Heart right ventricle (tissue), 16 donors: Measurements from ENCODE around the gene KCNK16. TPM values are rescaled to one million over a fixed set of nuclear protein-coding genes. Genes with fewer than 3 reads are reported as not detected.
A peak's percentile ranks its signal among the peaks of the same experiment; 100 is the strongest.

ENCODE experiments used
- ATAC-seq, 8 donors: fragments of 200-7000 bp; cut with Tn5 transposase; one replicate each; pipeline ENCODE4 v1.9.1; 2020; ENCODE audit warnings: mild to moderate bottlenecking in 8 of 8, moderate library complexity in 8 of 8, moderate number of reproducible peaks in 1 of 8
- DNase-seq, 2 donors: peaks; one replicate each; pipeline ENCODE4 v3.0.0-alpha.2; 2020
- H3K27ac ChIP-seq, 10 donors: fragments of 200-600 bp; sonication (generic) in 2 of 10; one replicate each; pipeline versions ENCODE4 v1.5.0 to v1.8.0; 2020 to 2022; ENCODE audit warnings: mild to moderate bottlenecking in 3 of 10
- H3K27me3 ChIP-seq, 7 donors: fragments of 200-600 bp; one replicate each; pipeline ENCODE4 v1.8.0; 2021 to 2022; ENCODE audit warnings: mild to moderate bottlenecking in 2 of 7
- H3K36me3 ChIP-seq, 9 donors: fragments of 200-600 bp; sonication (generic) in 1 of 9; one replicate each; pipeline versions ENCODE4 v1.5.0 to v1.8.0; 2020 to 2022; ENCODE audit warnings: mild to moderate bottlenecking in 2 of 9
- H3K4me1 ChIP-seq, 9 donors: fragments of 200-600 bp; sonication (generic) in 1 of 9; one replicate each; pipeline versions ENCODE4 v1.5.0 to v1.8.0; 2020 to 2022; ENCODE audit warnings: mild to moderate bottlenecking in 4 of 9
- H3K4me3 ChIP-seq, 10 donors: fragments of 200-600 bp; sonication (generic) in 2 of 10; one replicate each; pipeline versions ENCODE4 v1.5.0 to v1.8.0; 2020 to 2022; ENCODE audit warnings: mild to moderate bottlenecking in 7 of 10, moderate library complexity in 2 of 10
- H3K9me3 ChIP-seq, 11 donors: fragments of 200-600 bp in 10 of 11; sonication (generic) in 2 of 11; one replicate each; pipeline versions ENCODE4 v1.5.0 to v1.8.0; 2013 to 2022; ENCODE audit warnings: mild to moderate bottlenecking in 2 of 11, control low read depth in 1 of 11, moderate library complexity in 1 of 11
- WGBS, 2 donors: extraction: QIAGEN DNeasy Blood & Tissue Kit; methylation state at CpG; one replicate each; pipeline ENCODE4 v1.1.7; 2013; ENCODE audit warnings: inconsistent platforms in 1 of 2; 5-methylcytosine and 5-hydroxymethylcytosine counted together
- intact Hi-C, 10 donors: fragments of 100-400 bp; cut with DNase I; formaldehyde crosslinking; loops; one replicate each; pipeline versions ENCODE4 v1.11.1 to v1.14.2; 2022
- polyA plus RNA-seq, 2 donors: library from polyadenylated mRNA; stranded (reverse); fragments of 200-250 nt; gene quantifications; one replicate each; pipeline ENCODE4 v1.2.3, GENCODE V29; 2013
- total RNA-seq, 10 donors: library from RNA; stranded (reverse); fragmentation: NEBNext Ultra II Directional in 3 of 10; extraction: Animal tissue kit (Norgen Biotek cat#: 25700) in 3 of 10; gene quantifications; one replicate each; pipeline versions ENCODE4 v1.2.1 to v1.2.4, GENCODE V29; 2021 to 2023
- TF ChIP-seq, protein P1 (sequence below), 9 donors: fragments of 200-600 bp; sonication (generic) in 2 of 9; IDR thresholded peaks; one replicate each; pipeline versions ENCODE4 v1.5.0 to v1.8.0; 2021 to 2022; ENCODE audit warnings: antibody characterized with exemption in 9 of 9, mild to moderate bottlenecking in 5 of 9, moderate library complexity in 1 of 9
- donor health status: Arrhythmogenic right ventricular cardiomyopathy.
- donor health status: ischemic (EF 13 %, LVEDD 7.1; RV severe dilation, severe dysfunction).
- donor health status: healthy with polysubstance abuse.
- donor health status: DM: no; HTN: yes; CAD: no.
- donor health status: DM: no; HTN: no; CAD: no.
- donor health status: ischemic (EF 25% LVEDD 6.9; RV normal size, moderate dysfunction).
- donor health status: ischemic (EF 25% LVEDD 5.7; RV mildly dilated, moderate dysfunction).
- donor health status: healthy.
- donor health status: DM: yes; HTN: yes; CAD: no.
- donor health status: Ischemic cardiomyopathy.
- donor health status: ischemic (EF 35%, LVEDD 5.7; RV mildly dilated, moderate dysfunction).
- donor health status: nonischemic (EF 11% LVEDD 7.7; RV severe dilation, severe dysfunction).
- donor health status: DM: yes; HTN: yes; CAD: no.
- donor health status: PGD.
- donor health status: ischemic (EF 29% LVEDD 5.4; RV normal size, mild dysfunction).
- donor health status: nonischemic (EF 23%, LVEDD 6.1; RV moderate dilation, normal function).

KCNK16 gene
- total and polyA plus RNA-seq, 12 donors: not detected

DNA sequence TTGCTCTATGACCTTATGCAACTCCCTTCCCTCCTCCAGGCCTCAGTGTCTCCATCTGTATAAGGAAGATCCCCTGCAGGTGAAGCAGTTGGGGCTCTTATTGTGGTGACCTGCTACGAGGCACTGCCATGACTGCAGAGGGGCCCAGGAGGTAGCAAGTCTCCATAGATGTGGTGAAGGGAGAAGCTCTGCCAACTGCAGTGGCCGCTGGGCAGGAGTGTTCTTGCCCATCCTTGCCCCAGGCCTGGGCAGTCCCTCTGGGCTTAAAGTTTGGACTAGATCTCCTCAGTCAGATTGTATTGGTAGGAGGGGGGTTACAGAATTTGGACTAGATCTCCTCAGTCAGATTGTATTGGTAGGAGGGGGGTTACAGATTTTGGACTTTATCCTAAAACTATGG, 20.5 kb downstream of the KCNK16 start:
- intact Hi-C loops: loop anchor here (2.0 to 5.0 kb wide), 10 partner anchors 135 to 435 kb away; no protein-coding TSS in a partner anchor
- TF ChIP-seq, protein P1, sequence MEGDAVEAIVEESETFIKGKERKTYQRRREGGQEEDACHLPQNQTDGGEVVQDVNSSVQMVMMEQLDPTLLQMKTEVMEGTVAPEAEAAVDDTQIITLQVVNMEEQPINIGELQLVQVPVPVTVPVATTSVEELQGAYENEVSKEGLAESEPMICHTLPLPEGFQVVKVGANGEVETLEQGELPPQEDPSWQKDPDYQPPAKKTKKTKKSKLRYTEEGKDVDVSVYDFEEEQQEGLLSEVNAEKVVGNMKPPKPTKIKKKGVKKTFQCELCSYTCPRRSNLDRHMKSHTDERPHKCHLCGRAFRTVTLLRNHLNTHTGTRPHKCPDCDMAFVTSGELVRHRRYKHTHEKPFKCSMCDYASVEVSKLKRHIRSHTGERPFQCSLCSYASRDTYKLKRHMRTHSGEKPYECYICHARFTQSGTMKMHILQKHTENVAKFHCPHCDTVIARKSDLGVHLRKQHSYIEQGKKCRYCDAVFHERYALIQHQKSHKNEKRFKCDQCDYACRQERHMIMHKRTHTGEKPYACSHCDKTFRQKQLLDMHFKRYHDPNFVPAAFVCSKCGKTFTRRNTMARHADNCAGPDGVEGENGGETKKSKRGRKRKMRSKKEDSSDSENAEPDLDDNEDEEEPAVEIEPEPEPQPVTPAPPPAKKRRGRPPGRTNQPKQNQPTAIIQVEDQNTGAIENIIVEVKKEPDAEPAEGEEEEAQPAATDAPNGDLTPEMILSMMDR (IDR thresholded peaks at IDR 0.05): no peak
- no peak for DNase-seq
- Histone ChIP-seq H3K27me3 (peaks cover 0 to 35% (median 7%) of the 10 kb centered on the region in 7 donors), H3K27ac (no peak overlapping the region), H3K4me1 (peaks cover 0 to 7% (median 3%) of the 10 kb centered on the region in 9 donors), H3K36me3 (no peaks in the 10 kb centered on the region), H3K9me3 (peaks cover 0 to 6% (median 0%) of the 10 kb centered on the region in 11 donors), H3K4me3 (no peak overlapping the region)
- no peak for ATAC-seq
- WGBS, 2 donors: 89 to 90% methylated on average over 2 of the region's 2 CpGs

DNA sequence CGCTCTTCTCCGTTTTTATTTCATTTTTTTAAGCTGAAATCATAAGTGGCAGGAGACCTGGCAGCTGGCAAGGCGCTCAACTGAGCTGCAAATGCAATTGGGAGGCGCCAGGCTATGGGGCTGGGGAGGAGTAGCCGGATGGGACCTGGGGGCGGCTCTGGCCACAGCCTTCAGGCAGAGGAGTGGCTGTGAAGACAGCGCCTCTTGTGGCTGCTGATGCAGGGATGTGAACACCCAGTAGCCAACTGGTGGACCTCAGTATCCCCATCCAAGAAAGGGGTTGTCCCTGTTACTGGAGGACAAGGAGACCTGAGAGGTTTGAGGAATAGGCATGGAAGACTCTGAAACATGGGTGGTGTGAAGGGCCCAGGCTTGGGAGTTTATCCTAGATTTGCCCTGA, 20.9 kb downstream of the KCNK16 start:
- Histone ChIP-seq H3K36me3 (no peaks in the 10 kb centered on the region), H3K4me1 (peaks cover 0 to 11% (median 5%) of the 10 kb centered on the region in 9 donors), H3K4me3 (no peak overlapping the region), H3K27ac (no peak overlapping the region), H3K9me3 (peaks cover 0 to 6% (median 0%) of the 10 kb centered on the region in 11 donors), H3K27me3 (peaks cover 0 to 36% (median 7%) of the 10 kb centered on the region in 7 donors)
- 46 to 51% methylated on average over 7 of the region's 7 CpGs for WGBS, 2 donors
- DNase-seq (no peak), ATAC-seq (no peak)
- TF ChIP-seq, protein P1 (IDR thresholded peaks at IDR 0.05): peak in 3 of 9 donors; percentile 16 to 35 (median 19)
- intact Hi-C loops: loop anchor here (2.0 to 5.0 kb wide), 11 partner anchors 134 to 434 kb away; no protein-coding TSS in a partner anchor

GRCh38 chr6:39300739-39301138, 21.8 kb downstream of the KCNK16 start:
- no peaks in the 10 kb centered on the region for H3K36me3 ChIP-seq
- ATAC-seq (no peak), DNase-seq (no peak)
- TF ChIP-seq, protein P1 (IDR thresholded peaks at IDR 0.05): no peak
- H3K4me1 ChIP-seq: peaks cover 0 to 18% (median 5%) of the 10 kb centered on the region in 9 donors
- H3K9me3 ChIP-seq: peaks cover 0 to 6% (median 0%) of the 10 kb centered on the region in 11 donors
- H3K4me3 ChIP-seq: no peak overlapping the region
- H3K27me3 ChIP-seq: peaks cover 0 to 37% (median 7%) of the 10 kb centered on the region in 7 donors
- 74 to 76% methylated on average over 6 of the region's 6 CpGs for WGBS, 2 donors
- no peak overlapping the region for H3K27ac ChIP-seq
- intact Hi-C loops: loop anchor here in 9 of 10 donors (2.0 to 5.0 kb wide), 6 partner anchors 133 to 433 kb away; no protein-coding TSS in a partner anchor

DNA sequence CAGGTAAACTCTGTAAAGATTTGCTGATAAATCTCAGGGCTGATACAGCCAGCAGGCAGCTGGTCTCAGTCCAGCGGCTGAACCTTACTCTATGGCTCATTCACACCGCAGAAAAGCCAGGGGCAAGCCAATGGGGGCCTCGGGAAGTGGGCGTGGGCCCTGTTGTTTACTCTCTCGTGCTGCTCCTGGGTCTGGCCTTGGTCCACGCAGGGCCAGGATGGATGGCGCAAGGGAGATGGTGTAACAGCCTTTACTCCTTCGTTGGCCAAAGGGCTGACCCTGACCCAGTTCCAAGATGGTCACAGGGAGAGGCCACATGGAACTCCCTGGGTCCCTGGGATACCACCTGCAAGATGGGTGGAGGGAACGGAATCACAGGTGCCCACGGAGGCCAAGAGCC, 24.4 kb downstream of the KCNK16 start:
- 74 to 81% methylated on average over 10 of the region's 10 CpGs for WGBS, 2 donors
- Histone ChIP-seq H3K27me3 (peaks cover 0 to 60% (median 12%) of the 10 kb centered on the region in 7 donors), H3K36me3 (no peaks in the 10 kb centered on the region), H3K27ac (no peak overlapping the region), H3K9me3 (no peaks in the 10 kb centered on the region), H3K4me1 (peaks cover 0 to 18% (median 4%) of the 10 kb centered on the region in 9 donors), H3K4me3 (no peak overlapping the region)
- DNase-seq (no peak), ATAC-seq (no peak)
- intact Hi-C loops: loop anchor here in 2 of 10 donors (2.0 to 5.0 kb wide), 2 partner anchors 205 to 211 kb away; no protein-coding TSS in a partner anchor
- TF ChIP-seq, protein P1 (IDR thresholded peaks at IDR 0.05): no peak
